Measurements from ENCODE around the gene SREK1.

- no peak for TF ChIP-seq CTCF (IDR thresholded peaks at IDR 0.05; ENCODE audit: low read length)
- TF ChIP-seq EZH2 (IDR thresholded peaks at IDR 0.05; ENCODE audit: borderline replicate concordance, low read length), result no peak
Observed at GRCh38 chr5:66222455-66222854, 78.4 kb downstream of the SREK1 start.

Data from OCI-LY1 (cell line).